Measurements from ENCODE around the gene TMEM26.

TMEM26 gene

DNA sequence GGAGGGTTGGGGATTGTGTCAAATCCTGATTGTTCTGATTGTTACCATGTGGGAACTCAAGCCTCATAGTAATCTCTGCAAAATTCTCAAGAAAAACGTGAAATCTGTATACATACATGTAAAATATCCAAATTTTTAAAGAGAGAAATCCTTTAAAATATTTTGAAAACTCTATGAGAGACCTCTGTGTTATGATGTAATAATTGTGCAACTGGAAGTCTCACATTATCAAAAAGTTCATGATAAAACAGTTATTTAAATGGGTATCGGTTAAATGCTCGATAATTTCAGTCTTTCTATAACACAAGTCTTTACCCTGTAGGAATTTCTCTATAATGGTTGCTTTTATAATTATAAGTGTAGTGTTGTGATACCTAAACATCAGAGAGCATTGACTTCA is 95.5 kb downstream of the TMEM26 start:
- no peak overlapping the region for H3K4me3 ChIP-seq (replicated peaks in 1 of 2; ENCODE audit: low read depth in 2 of 2, low read length in 2 of 2)
- TF ChIP-seq CTCF (IDR thresholded peaks at IDR 0.05; ENCODE audit: low read depth, low read length): no peak
- no peak for DNase-seq (ENCODE audit: low read depth in 2 of 2)

Measured in cardiac fibroblast (primary cell).